Activated naive CD4-positive, alpha-beta T cell treated with anti-CD3 and anti-CD28 coated beads, Interleukin-2, amount 10 ng/mL, durations not matched to agents 7 days and 5 days (primary cell): Measurements from ENCODE around the gene APPBP2.
"Not testable (repeated sequence)": the region's sequence is repeated elsewhere in the genome, so short reads cannot be mapped to it uniquely, and the experiment has no call there.

Experiments used
- CTCF ChIA-PET: fragments of 350-600 bp; sonication (Branson Sonifier 250); formaldehyde crosslinking; loops from one replicate; lab custom pipeline; 2021; ENCODE audit warnings: antibody characterized with exemption; lab: Charles Lee
- DNase-seq: peaks from one replicate; pipeline ENCODE4 v3.0.0-alpha.2; 2020
- H3K27ac Mint-ChIP-seq: one replicate; pipeline ENCODE4 v1.8.0; 2021; ENCODE audit warnings: mild to moderate bottlenecking, moderate library complexity, mixed read lengths
- H3K27me3 Mint-ChIP-seq: one replicate; pipeline ENCODE4 v1.8.0; 2021; ENCODE audit warnings: mild to moderate bottlenecking, mixed read lengths
- H3K36me3 Mint-ChIP-seq: one replicate; pipeline ENCODE4 v1.8.0; 2021; ENCODE audit warnings: mixed read lengths
- H3K4me1 Mint-ChIP-seq: one replicate; pipeline ENCODE4 v1.8.0; 2021; ENCODE audit warnings: mixed read lengths
- H3K4me3 Mint-ChIP-seq: one replicate; pipeline ENCODE4 v1.8.0; 2021; ENCODE audit warnings: mild to moderate bottlenecking, moderate library complexity, mixed read lengths
- H3K9me3 Mint-ChIP-seq: one replicate; pipeline ENCODE4 v1.8.0; 2021; ENCODE audit warnings: mixed read lengths

The APPBP2 gene, protein sequence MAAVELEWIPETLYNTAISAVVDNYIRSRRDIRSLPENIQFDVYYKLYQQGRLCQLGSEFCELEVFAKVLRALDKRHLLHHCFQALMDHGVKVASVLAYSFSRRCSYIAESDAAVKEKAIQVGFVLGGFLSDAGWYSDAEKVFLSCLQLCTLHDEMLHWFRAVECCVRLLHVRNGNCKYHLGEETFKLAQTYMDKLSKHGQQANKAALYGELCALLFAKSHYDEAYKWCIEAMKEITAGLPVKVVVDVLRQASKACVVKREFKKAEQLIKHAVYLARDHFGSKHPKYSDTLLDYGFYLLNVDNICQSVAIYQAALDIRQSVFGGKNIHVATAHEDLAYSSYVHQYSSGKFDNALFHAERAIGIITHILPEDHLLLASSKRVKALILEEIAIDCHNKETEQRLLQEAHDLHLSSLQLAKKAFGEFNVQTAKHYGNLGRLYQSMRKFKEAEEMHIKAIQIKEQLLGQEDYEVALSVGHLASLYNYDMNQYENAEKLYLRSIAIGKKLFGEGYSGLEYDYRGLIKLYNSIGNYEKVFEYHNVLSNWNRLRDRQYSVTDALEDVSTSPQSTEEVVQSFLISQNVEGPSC

DNA sequence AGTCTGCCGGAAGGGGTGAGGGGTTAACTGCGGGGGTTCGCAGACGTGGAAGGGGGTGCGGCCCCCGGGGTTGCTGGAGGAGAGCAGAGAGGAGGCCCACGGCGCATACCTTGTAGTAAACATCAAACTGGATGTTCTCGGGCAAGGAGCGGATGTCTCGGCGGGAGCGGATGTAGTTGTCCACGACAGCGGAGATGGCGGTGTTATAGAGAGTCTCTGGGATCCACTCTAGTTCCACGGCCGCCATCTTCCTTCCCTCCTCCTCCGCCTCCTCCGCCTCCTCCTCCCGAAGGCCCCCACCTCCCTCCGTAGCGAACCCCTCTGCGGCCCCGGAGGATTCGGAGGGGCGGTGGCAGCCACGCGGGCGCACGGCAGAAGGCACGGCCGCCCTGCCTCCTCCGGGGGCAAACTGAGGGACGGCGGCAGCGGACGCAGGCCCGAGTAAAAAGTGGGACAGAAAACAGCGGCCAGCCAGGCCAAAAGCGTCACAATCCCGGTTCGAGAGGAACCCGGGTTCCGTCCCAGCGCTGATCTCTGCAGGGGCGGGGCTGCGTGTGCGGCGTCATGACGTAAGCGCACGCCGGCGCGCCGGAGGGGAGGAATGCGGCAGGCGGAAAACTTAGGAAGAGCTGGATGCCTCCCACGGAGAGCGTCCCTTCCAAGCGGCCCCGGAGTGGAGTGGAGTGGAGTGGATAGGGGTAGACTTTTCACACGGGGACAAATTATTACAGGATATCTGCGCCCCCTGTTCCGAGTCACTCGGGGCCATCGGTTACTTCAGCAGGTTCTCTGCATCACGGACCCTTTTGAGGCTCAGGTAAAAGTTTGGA, at the start of gene APPBP2:
APPBP2 (minus strand) TSS at position 558 of the 830 bp plus-strand sequence; CDS start at position 247, 311 bp downstream.
- Mint-ChIP-seq H3K9me3 (no peaks in the 10 kb centered on the region), H3K36me3 (peaks cover 15% of the 10 kb centered on the region), H3K27me3 (no peaks in the 10 kb centered on the region), H3K4me1 (peaks cover 43% of the 10 kb centered on the region), H3K4me3 (peak within 1 kb of the TSS; percentile 98), H3K27ac (peak within 1 kb of the TSS; percentile 98)
- CTCF ChIA-PET = interaction anchor here (1.4 to 1.6 kb wide), 2 partner anchors 44 to 75 kb away, joined by 4 to 5 read pairs; no protein-coding TSS in a partner anchor
- DNase-seq = peak; percentile 87

DNA sequence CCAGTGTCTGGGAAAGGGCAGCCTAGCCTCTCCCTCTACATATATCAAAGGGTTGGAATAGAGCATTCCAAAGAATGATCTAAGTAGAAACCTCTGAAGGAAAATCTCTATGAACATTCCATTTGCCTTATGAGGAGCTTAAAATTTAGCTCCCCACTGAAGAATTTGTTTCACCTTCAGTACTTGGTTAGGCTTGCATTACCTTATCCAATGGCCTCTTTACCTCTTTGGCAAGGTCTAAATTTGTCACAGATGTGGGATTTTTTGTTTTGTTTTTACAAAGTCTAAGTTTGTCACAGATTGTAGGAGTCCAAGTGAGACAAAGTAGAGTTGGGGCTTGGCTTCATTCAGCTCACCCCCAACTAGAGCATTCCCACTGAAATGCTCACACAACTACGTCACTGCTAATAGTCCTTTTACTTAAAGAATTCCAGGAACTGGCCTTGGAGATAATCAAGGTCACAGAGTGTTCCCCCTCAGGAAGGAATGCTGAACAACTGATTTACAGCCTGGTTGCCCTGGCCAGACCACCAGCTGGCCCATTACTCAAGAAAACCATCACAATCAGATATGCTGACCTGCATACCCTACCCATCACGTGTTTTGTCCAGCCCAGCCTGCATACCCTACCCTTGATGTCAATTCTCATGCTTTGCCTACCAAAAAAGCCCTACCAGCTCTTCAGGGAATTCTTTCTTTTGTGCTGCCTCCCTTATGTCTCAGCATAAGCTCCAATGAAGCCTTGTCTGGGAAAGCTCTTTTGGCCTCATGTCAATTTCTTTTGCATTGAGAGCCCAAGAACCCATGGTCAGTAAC, 47.4 kb upstream of the APPBP2 start:
- no peaks in the 10 kb centered on the region for H3K36me3 Mint-ChIP-seq
- peaks cover 20% of the 10 kb centered on the region for H3K27me3 Mint-ChIP-seq
- no peak overlapping the region for H3K27ac Mint-ChIP-seq
- peaks cover 12% of the 10 kb centered on the region for H3K4me1 Mint-ChIP-seq
- CTCF ChIA-PET = interaction anchor here (0.6 kb wide), 1 partner anchor 53 kb away, joined by 3 read pairs; no protein-coding TSS in a partner anchor
- no peaks in the 10 kb centered on the region for H3K9me3 Mint-ChIP-seq
- DNase-seq = no peak
- H3K4me3 Mint-ChIP-seq = no peak overlapping the region

DNA sequence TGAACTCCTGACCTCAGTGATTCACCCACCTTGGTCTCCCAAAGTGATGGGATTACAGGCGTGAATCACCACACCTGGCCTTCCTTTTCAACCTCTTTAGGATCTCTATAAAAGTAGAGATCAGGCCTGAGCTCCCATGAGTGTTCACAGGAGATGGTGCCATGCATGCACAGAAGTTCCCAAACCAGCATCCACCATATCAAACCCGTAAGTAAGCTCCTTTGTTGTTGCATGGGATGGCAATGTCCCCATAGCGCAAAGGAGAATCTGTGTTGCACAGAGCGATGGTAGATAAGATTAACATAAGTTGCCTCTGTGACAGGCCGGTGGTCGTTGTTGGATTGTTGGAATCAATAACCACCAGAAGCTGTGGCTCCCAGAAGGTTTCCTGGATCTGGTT, 39.2 kb upstream of the APPBP2 start:
- CTCF ChIA-PET = interaction anchor here (1.4 kb wide), 1 partner anchor 73 kb away, joined by 5 read pairs; no protein-coding TSS in a partner anchor
- Mint-ChIP-seq H3K36me3 (no peaks in the 10 kb centered on the region), H3K27ac (no peak overlapping the region), H3K4me3 (no peak overlapping the region), H3K4me1 (no peaks in the 10 kb centered on the region), H3K27me3 (peaks cover 12% of the 10 kb centered on the region), H3K9me3 (no peaks in the 10 kb centered on the region)
- DNase-seq = no peak

DNA sequence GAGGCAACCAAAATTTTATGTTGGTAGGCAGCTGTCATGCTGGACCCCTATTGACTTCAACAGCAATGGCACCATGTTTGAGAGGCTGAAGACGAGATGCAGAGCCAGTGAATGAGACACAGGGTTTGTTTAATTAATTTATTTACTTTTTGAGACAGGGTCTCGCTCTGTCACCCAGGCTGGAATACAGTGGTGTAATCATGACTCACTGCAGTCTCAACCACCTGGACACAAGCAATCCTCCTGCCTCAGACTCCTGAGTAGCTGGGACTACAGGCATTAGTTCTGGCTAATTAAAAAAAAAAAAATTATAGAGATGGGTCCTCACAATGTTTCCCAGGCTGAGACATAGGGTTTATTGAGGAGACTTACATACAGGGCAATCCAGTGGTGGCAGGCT, 37.7 kb upstream of the APPBP2 start:
- DNase-seq = no peak
- no peaks in the 10 kb centered on the region for H3K36me3 Mint-ChIP-seq
- peaks cover 4% of the 10 kb centered on the region for H3K9me3 Mint-ChIP-seq
- H3K4me3 Mint-ChIP-seq = no peak overlapping the region
- peaks cover 12% of the 10 kb centered on the region for H3K27me3 Mint-ChIP-seq
- H3K27ac Mint-ChIP-seq = no peak overlapping the region
- CTCF ChIA-PET = no interaction called here
- H3K4me1 Mint-ChIP-seq = no peaks in the 10 kb centered on the region

DNA sequence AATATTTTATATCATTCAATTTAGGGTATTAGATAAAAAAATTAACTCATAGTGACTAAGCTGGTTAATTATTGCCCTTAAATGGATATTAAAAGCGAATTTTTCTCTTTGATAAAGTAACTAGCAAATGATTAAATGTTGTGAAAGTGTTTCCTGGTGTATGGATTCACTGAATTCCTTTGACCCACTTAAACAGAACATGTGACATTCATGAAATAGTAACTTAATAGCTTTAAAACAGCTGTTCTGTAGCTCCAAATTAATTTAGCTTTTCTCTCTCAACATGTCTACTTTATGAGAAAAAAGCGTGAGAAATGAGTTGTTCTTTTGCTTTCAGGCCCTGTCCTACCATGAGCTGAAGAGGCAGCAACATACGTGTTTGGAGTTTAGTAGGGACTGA, 36.4 kb upstream of the APPBP2 start:
- peaks cover 12% of the 10 kb centered on the region for H3K27me3 Mint-ChIP-seq
- no peak for DNase-seq
- H3K27ac Mint-ChIP-seq = no peak overlapping the region
- H3K4me1 Mint-ChIP-seq = no peaks in the 10 kb centered on the region
- no peaks in the 10 kb centered on the region for H3K36me3 Mint-ChIP-seq
- CTCF ChIA-PET = no interaction called here
- H3K9me3 Mint-ChIP-seq = peaks cover 16% of the 10 kb centered on the region
- no peak overlapping the region for H3K4me3 Mint-ChIP-seq

DNA sequence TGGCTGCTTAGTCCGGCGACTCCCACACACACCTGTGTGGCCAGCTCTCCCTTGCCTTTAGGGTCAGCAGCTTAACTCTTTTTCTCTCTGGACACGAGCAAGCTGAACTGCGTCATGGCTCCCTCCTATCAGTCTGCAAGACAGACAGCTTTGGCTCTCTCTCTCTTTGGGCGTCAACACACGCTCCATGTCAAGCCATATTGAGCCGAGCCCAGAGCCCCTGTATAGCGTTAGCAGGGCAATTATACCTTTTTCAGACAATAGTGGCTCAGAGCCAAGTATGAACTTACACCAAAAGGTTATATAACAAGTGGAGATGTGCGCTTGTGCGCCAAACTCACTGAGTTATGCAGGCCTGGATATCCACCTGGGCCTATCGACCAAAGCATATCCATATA, 34.8 kb upstream of the APPBP2 start:
- Mint-ChIP-seq H3K27ac (no peak overlapping the region), H3K9me3 (peaks cover 19% of the 10 kb centered on the region), H3K36me3 (no peaks in the 10 kb centered on the region), H3K27me3 (peaks cover 21% of the 10 kb centered on the region), H3K4me1 (no peaks in the 10 kb centered on the region), H3K4me3 (no peak overlapping the region)
- no peak for DNase-seq
- CTCF ChIA-PET = interaction anchor here (0.6 to 1.5 kb wide), 2 partner anchors 9 to 90 kb away, joined by 3 to 5 read pairs; no protein-coding TSS in a partner anchor

DNA sequence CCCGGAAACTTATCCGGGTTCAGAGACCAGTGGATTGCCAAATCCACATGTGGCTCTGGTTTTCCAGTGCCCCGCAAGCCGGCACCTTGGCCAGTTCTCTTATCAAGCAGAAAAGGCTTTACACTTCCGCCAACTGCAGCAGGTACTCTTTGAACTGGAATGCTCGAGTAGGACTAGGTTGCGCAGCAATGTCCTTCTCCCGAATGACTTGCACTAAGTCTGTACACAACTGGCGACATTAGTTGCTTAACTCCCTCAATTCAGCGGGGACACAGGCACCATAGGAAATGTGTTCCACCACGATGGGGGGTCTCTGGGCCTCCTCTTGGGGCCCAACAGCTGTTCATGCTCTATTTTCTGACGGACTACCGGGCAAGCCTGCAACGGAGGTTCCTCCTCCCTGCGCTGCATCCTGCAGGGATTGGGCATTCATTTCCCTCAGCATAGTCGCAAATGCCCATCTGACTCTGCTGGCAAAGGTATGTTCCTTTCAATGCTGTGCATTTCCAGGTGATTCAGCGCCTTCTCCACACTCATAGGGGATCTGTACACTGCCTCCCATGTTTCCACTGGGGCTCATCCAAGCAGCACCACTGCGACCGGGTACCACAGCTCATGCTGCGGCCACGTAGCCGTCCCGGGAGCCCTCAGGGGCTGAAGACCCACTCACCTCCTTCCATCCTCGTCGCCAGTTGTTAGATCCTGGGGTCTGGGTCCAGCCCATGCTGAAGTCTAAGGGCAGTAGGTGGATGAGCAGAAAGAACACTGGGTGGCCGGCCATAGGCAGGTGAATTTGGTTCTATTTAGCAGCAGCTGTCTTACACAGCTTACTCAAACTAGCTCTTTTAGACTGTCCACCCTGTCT, 34.2 kb upstream of the APPBP2 start:
- Mint-ChIP-seq H3K27ac (no peak overlapping the region), H3K9me3 (peaks cover 19% of the 10 kb centered on the region), H3K36me3 (no peaks in the 10 kb centered on the region), H3K4me3 (no peak overlapping the region), H3K27me3 (peaks cover 20% of the 10 kb centered on the region), H3K4me1 (no peaks in the 10 kb centered on the region)
- CTCF ChIA-PET = interaction anchor here (0.6 to 1.8 kb wide), 3 partner anchors 10 to 89 kb away, joined by 3 to 7 read pairs (median 5); no protein-coding TSS in a partner anchor
- no peak for DNase-seq

DNA sequence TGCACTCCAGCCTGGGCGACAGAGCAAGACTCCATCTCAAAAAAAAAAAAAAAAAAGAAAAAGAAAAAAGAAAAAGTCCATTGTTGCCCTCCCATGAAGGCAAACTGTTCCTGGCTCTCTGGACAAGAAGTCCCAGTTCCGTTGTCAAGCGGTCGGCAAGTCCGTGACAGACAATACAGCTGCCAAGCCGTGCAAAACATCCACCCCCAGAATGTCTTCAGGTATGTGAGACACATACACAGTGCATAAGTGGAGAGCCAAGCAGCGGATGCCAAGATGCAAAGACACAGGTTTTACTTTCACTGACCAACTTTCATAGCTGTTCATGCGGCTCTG, 33.6 kb upstream of the APPBP2 start:
- Mint-ChIP-seq H3K27ac (no peak overlapping the region), H3K27me3 (peaks cover 14% of the 10 kb centered on the region), H3K36me3 (no peaks in the 10 kb centered on the region), H3K9me3 (peaks cover 19% of the 10 kb centered on the region), H3K4me3 (no peak overlapping the region), H3K4me1 (no peaks in the 10 kb centered on the region)
- CTCF ChIA-PET = interaction anchor here (1.1 to 1.8 kb wide), 3 partner anchors 10 to 79 kb away, joined by 3 to 7 read pairs (median 3); no protein-coding TSS in a partner anchor
- no peak for DNase-seq

DNA sequence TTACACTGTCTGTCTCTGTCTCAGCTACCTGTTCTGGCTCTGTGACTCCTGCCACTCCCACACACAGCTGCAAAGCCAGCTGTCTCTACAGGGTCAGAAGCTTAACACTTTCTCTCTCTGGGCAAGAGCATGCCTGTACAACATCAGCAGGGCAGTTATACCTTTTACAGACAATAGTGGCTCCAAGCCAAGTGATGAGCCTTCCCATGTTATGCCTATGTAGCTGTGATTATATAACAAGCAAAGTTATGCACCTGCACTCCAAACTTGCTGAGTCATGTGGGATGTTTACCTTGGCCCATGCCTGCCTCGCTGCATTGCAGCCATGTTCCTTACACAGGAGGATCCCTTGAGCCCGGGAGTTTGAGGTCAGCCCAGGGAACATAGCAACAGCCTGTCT, 31.8 kb upstream of the APPBP2 start:
- H3K9me3 Mint-ChIP-seq = peaks cover 19% of the 10 kb centered on the region
- no peak overlapping the region for H3K27ac Mint-ChIP-seq
- no peaks in the 10 kb centered on the region for H3K4me1 Mint-ChIP-seq
- peaks cover 15% of the 10 kb centered on the region for H3K27me3 Mint-ChIP-seq
- no peaks in the 10 kb centered on the region for H3K36me3 Mint-ChIP-seq
- DNase-seq = no peak
- no peak overlapping the region for H3K4me3 Mint-ChIP-seq
- CTCF ChIA-PET = interaction anchor here (1.0 kb wide), 1 partner anchor 9 kb away, joined by 3 read pairs; no protein-coding TSS in a partner anchor

DNA sequence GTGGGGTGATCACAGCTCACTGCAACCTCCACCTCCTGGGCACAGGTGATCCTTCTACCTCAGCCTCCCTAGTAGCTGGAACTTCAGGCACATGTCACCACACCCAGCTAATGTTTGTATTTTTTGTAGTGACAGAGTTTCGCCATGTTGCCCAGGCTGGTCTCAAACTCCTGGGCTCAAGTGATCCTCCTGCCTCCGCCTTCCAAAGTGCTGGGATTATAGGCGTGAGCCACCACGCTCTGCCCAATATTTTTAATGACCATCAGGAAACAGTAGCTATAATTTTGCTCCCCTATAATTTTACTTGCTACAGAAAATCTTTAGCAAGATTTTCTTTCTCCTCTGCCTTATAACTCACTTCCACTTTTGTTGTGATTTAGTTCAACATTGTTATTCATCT, 29.7 kb upstream of the APPBP2 start:
- H3K4me1 Mint-ChIP-seq = no peaks in the 10 kb centered on the region
- H3K27me3 Mint-ChIP-seq = peaks cover 14% of the 10 kb centered on the region
- no peak for DNase-seq
- H3K9me3 Mint-ChIP-seq = peaks cover 19% of the 10 kb centered on the region
- H3K27ac Mint-ChIP-seq = no peak overlapping the region
- H3K36me3 Mint-ChIP-seq = no peaks in the 10 kb centered on the region
- CTCF ChIA-PET = interaction anchor here (0.8 kb wide), 1 partner anchor 162 kb away, joined by 3 read pairs; no protein-coding TSS in a partner anchor
- H3K4me3 Mint-ChIP-seq = no peak overlapping the region

DNA sequence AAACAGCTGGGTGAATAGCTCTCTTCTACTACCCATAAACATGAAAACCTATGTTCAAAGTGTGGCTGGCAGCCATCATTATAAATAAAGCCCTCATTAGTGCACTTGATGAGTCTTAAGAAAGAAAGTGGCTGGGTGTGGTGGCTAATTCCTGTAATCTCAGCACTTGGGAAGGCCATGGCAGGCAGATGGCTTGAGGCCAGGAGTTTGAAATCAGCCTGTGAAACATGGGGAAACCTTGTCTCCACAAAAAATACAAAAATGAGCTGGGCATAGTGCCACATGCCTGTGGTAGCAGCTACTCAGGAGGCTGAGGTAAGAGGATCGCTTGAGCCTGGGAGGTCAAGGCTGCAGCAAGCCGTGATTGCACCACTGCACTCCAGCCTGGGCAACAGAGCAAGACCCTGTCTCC, 28.3 kb upstream of the APPBP2 start:
- no peak for DNase-seq
- no peak overlapping the region for H3K27ac Mint-ChIP-seq
- H3K9me3 Mint-ChIP-seq = peaks cover 18% of the 10 kb centered on the region
- H3K4me3 Mint-ChIP-seq = no peak overlapping the region
- CTCF ChIA-PET = no interaction called here
- peaks cover 16% of the 10 kb centered on the region for H3K27me3 Mint-ChIP-seq
- no peaks in the 10 kb centered on the region for H3K4me1 Mint-ChIP-seq
- no peaks in the 10 kb centered on the region for H3K36me3 Mint-ChIP-seq

DNA sequence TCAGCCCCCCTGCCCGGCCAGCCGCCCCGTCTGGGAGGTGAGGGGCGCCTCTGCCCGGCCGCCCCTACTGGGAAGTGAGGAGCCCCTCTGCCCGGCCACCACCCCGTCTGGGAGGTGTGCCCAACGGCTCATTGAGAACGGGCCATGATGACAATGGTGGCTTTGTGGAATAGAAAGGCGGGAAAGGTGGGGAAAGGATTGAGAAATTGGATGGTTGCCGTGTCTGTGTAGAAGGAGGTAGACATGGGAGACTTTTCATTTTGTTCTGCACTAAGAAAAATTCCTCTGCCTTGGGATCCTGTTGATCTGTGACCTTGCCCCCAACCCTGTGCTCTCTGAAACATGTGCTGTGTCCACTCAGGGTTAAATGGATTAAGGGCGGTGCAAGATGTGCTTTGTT, 26.2 kb upstream of the APPBP2 start:
- H3K4me3 Mint-ChIP-seq, H3K4me1 Mint-ChIP-seq, CTCF ChIA-PET: not testable (repeated sequence)

DNA sequence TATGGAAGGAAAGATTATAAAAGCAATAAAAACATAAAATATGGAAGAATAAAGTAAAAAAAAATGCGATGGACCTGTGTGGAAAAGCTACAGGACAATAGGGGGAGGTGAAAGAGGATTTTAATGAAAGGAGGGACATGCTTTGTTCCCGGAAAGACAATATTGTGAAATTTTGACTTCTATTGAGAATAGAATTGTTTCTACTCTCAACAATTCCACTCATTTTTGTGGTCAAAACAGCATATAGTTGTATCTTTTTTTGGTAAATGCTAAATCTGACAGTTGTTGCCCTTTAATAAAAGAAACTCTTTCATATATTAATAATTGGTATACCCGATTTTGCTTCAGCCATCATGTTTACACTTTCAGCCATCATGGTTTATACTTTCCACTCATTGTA, 22.9 kb upstream of the APPBP2 start:
- Mint-ChIP-seq H3K36me3 (no peaks in the 10 kb centered on the region), H3K4me3 (no peak overlapping the region), H3K27ac (no peak overlapping the region), H3K9me3 (no peaks in the 10 kb centered on the region), H3K4me1 (no peaks in the 10 kb centered on the region), H3K27me3 (peaks cover 7% of the 10 kb centered on the region)
- CTCF ChIA-PET = no interaction called here
- DNase-seq = no peak

More for the DNA sequence above, 26.2 kb upstream of the APPBP2 start:
- H3K27me3 Mint-ChIP-seq = peaks cover 16% of the 10 kb centered on the region
- H3K36me3 Mint-ChIP-seq, H3K27ac Mint-ChIP-seq, H3K9me3 Mint-ChIP-seq, DNase-seq: not testable (repeated sequence)
